SK-N-SH (cell line): ENCODE results near the gene RFPL3. TPM values are rescaled to one million over a fixed set of nuclear protein-coding genes. Genes with fewer than 3 reads are reported as not detected.
"Not testable (repeated sequence)": the region's sequence is repeated elsewhere in the genome, so short reads cannot be mapped to it uniquely, and the experiment has no call there.

Experiments
- CTCF ChIA-PET: fragments of 300-600, 350-600 bp; formaldehyde crosslinking; extraction: SDS; loops from one replicate; lab custom pipeline; 2021; lab: Yijun Ruan, JAX
- POLR2A ChIA-PET: fragments of 350-600 bp; sonication (Branson Sonifier 250); formaldehyde crosslinking; extraction: SDS; loops from one replicate; lab custom pipeline; 2020; ENCODE audit warnings: antibody characterized with exemption, inconsistent platforms; lab: Yijun Ruan, JAX
- DNase-seq: peaks from one replicate; pipeline ENCODE4 v3.0.0; 2012
- H2AFZ ChIP-seq: fragments of 200-600 bp; sonication (generic); 2 replicates; pipeline ENCODE4 v1.8.1; 2016; ENCODE audit warnings: antibody characterized with exemption, mild to moderate bottlenecking, low read depth
- H3F3A ChIP-seq: fragments of 200-600 bp; sonication (generic); replicated peaks from 2 replicates; pipeline ENCODE3; 2016; ENCODE audit warnings: antibody characterized with exemption, mild to moderate bottlenecking; ENCODE audit not compliant: insufficient read depth
- H3K27ac ChIP-seq, 2 experiments: fragments of 200-500 bp in 1 of 2; fragments of 200-600 bp in 1 of 2; sonication (Bioruptor generic) in 1 of 2; sonication (generic), shearing (Covaris generic) in 1 of 2; 2 replicates each; pipeline versions ENCODE4 v1.5.1 to v1.6.1; 2014 to 2016; ENCODE audit warnings: low read depth in 2 of 2, inconsistent platforms in 1 of 2, low read length in 1 of 2, mild to moderate bottlenecking in 1 of 2, mixed read lengths in 1 of 2
- H3K27me3 ChIP-seq: fragments of 200-600 bp; sonication (generic), shearing (Covaris generic); 2 replicates; pipeline ENCODE4 v1.6.1; 2016; ENCODE audit warnings: mixed run types; ENCODE audit not compliant: insufficient read depth
- H3K36me3 ChIP-seq, 2 experiments: fragments of 200-500 bp in 1 of 2; fragments of 200-600 bp in 1 of 2; sonication (Bioruptor generic) in 1 of 2; sonication (generic) in 1 of 2; replicated peaks in 1 of 2; 2 replicates each; pipeline versions ENCODE3 to v1.5.1; 2014 to 2016; ENCODE audit warnings: low read length in 1 of 2, mild to moderate bottlenecking in 1 of 2; ENCODE audit not compliant: insufficient read depth in 2 of 2, control insufficient read depth in 1 of 2
- H3K4me1 ChIP-seq, 2 experiments: fragments of 200-500 bp in 1 of 2; fragments of 200-600 bp in 1 of 2; sonication (Bioruptor generic) in 1 of 2; sonication (generic), shearing (Covaris generic) in 1 of 2; 2 replicates each; pipeline versions ENCODE4 v1.5.1 to v1.6.1; 2014 to 2016; ENCODE audit warnings: low read depth in 1 of 2, low read length in 1 of 2, mixed run types in 1 of 2; ENCODE audit not compliant: insufficient read depth in 2 of 2, control insufficient read depth in 1 of 2
- H3K4me2 ChIP-seq: fragments of 200-600 bp; sonication (generic), shearing (Covaris generic); 2 replicates; pipeline ENCODE4 v1.6.1; 2017; ENCODE audit warnings: mixed run types
- H3K4me3 ChIP-seq, 2 experiments: fragments of 200-500 bp in 1 of 2; fragments of 200-600 bp in 1 of 2; sonication (Bioruptor generic) in 1 of 2; sonication (generic), shearing (Covaris generic) in 1 of 2; 2 replicates each; pipeline versions ENCODE4 v1.5.1 to v1.8.1; 2014 to 2016; ENCODE audit warnings: low read depth in 2 of 2, inconsistent platforms in 1 of 2, low read length in 1 of 2, mild to moderate bottlenecking in 1 of 2, mixed read lengths in 1 of 2, moderate library complexity in 1 of 2
- H3K79me2 ChIP-seq: fragments of 200-600 bp; sonication (generic); 2 replicates; pipeline ENCODE4 v1.8.1; 2017; ENCODE audit warnings: mild to moderate bottlenecking; ENCODE audit not compliant: insufficient read depth
- H3K9ac ChIP-seq: fragments of 200-600 bp; sonication (generic); 2 replicates; pipeline ENCODE4 v1.6.1; 2017; ENCODE audit warnings: mixed run types
- H3K9me2 ChIP-seq: fragments of 200-600 bp; sonication (generic); 2 replicates; pipeline ENCODE4 v1.6.1; 2017; ENCODE audit warnings: mixed run types
- H3K9me3 ChIP-seq: fragments of 200-600 bp; sonication (generic); 2 replicates; pipeline ENCODE4 v1.6.1; 2017; ENCODE audit warnings: mixed run types, mild to moderate bottlenecking, moderate library complexity
- H4K20me1 ChIP-seq: fragments of 200-600 bp; sonication (generic); 2 replicates; pipeline ENCODE4 v1.6.1; 2017; ENCODE audit warnings: mild to moderate bottlenecking, mixed run types; ENCODE audit not compliant: insufficient read depth
- CTCF ChIP-seq: fragments of 200-600 bp; sonication (generic); IDR thresholded peaks from 2 replicates; pipeline ENCODE4 v1.6.1; 2017; ENCODE audit warnings: antibody characterized with exemption, mild to moderate bottlenecking, moderate library complexity
- FOXM1 ChIP-seq: IDR thresholded peaks from 2 replicates; pipeline ENCODE4 v1.4.0; 2012; ENCODE audit warnings: low read depth, mild to moderate bottlenecking
- GATA2 ChIP-seq: sonication (generic); formaldehyde crosslinking; IDR thresholded peaks from 2 replicates; pipeline ENCODE4 v1.5.0; 2020; ENCODE audit warnings: mild to moderate bottlenecking, missing genetic modification reagents
- MAX ChIP-seq: IDR thresholded peaks from 2 replicates; pipeline ENCODE4 v1.4.0; 2012; ENCODE audit warnings: low read depth
- MXI1 ChIP-seq: IDR thresholded peaks from 2 replicates; pipeline ENCODE4 v1.6.1; 2012; ENCODE audit warnings: mild to moderate bottlenecking, low read depth, low read length, improper control_type of control experiment
- NRF1 ChIP-seq: IDR thresholded peaks from 2 replicates; pipeline ENCODE4 v1.6.1; 2012; ENCODE audit warnings: low read depth, mild to moderate bottlenecking, low read length
- POLR2AphosphoS5 ChIP-seq: IDR thresholded peaks from 2 replicates; pipeline ENCODE4 v1.6.1; 2012; ENCODE audit warnings: low read depth, low read length
- RAD21 ChIP-seq: IDR thresholded peaks from 2 replicates; pipeline ENCODE4 v1.6.1; 2012; ENCODE audit warnings: mild to moderate bottlenecking, low read length
- RCOR1 ChIP-seq: fragments of 150-350 bp; IDR thresholded peaks from 2 replicates; pipeline ENCODE4 v1.6.1; 2017; ENCODE audit warnings: antibody characterized with exemption, low read length
- SMC3 ChIP-seq: IDR thresholded peaks from 2 replicates; pipeline ENCODE4 v1.6.1; 2012; ENCODE audit warnings: low read depth, low read length, improper control_type of control experiment
- TAF1 ChIP-seq: IDR thresholded peaks from 2 replicates; pipeline ENCODE4 v1.6.1; 2012; ENCODE audit warnings: low read depth, mild to moderate bottlenecking, low read length, moderate library complexity, borderline replicate concordance
- YY1 ChIP-seq: IDR thresholded peaks from 2 replicates; pipeline ENCODE4 v1.4.0; 2012; ENCODE audit warnings: low read depth, mild to moderate bottlenecking
- ZBTB33 ChIP-seq: IDR thresholded peaks from 2 replicates; pipeline ENCODE4 v1.4.0; 2012; ENCODE audit warnings: low read depth, borderline replicate concordance
- WGBS: methylation state at CpG from one replicate; pipeline ENCODE4 v1.1.6; 2017; ENCODE audit warnings: low lambda C conversion rate; 5-methylcytosine and 5-hydroxymethylcytosine counted together
- polyA plus RNA-seq, 3 experiments: library from polyadenylated mRNA; depleted of rRNA; stranded (reverse); fragments of >200 nt; gene quantifications; 2 replicates each; pipeline ENCODE4 v1.2.3, GENCODE V29; 2012

Gene RFPL3
- polyA plus RNA-seq, 1 of the 3 experiments (the other 2 are of a cell fraction), result not detected

- no peak overlapping the region for H3K4me2 ChIP-seq
- H2AFZ ChIP-seq, result no peak overlapping the region
- H3F3A ChIP-seq, result no peaks in the 10 kb centered on the region
- no peak overlapping the region for H3K4me3 ChIP-seq
- H3K4me1 ChIP-seq, result no peaks in the 10 kb centered on the region
- no peaks in the 10 kb centered on the region for H3K9me2 ChIP-seq
- DNase-seq, result no peak
- ChIA-PET CTCF (interaction anchor here (0.6 to 1.4 kb wide), 2 partner anchors 135 to 379 kb away, joined by 3 read pairs; no protein-coding TSS in a partner anchor), POLR2A (no interaction called here)
- no peaks in the 10 kb centered on the region for H3K79me2 ChIP-seq
- no peak overlapping the region for H3K9ac ChIP-seq
- WGBS, result 65% methylated on average over 3 of the region's 3 CpGs
- H3K27me3 ChIP-seq, result no peaks in the 10 kb centered on the region
- no peak overlapping the region for H3K27ac ChIP-seq
- no peak for TF ChIP-seq RCOR1
- TF ChIP-seq CTCF, result peak; percentile 15; the same call in 1 of the 2 replicates
- TF ChIP-seq RAD21, result peak; percentile 36; the same call in 1 of the 2 replicates
- no peaks in the 10 kb centered on the region for H4K20me1 ChIP-seq
- no peaks in the 10 kb centered on the region for H3K9me3 ChIP-seq
- no peaks in the 10 kb centered on the region for H3K36me3 ChIP-seq
Measured at GRCh38 chr22:32355760-32356159, 1.9 kb upstream of the RFPL3 start.

- 49% methylated on average over 4 of the region's 11 CpGs for WGBS
- H2AFZ ChIP-seq, result not testable (repeated sequence)
Measured at GRCh38 chr22:32360096-32360495, 2.4 kb downstream of the RFPL3 start.

GRCh38 chr22:32361257-32361656, 3.6 kb downstream of the RFPL3 start:
- WGBS, result 90% methylated on average over 2 of the region's 2 CpGs
- CTCF ChIA-PET, result no interaction called here
- TF ChIP-seq SMC3 (no peak), ZBTB33 (no peak), YY1 (no peak), GATA2 (CRISPR knock-in tag) (no peak), MXI1 (no peak), TAF1 (no peak), FOXM1 (no peak), POLR2AphosphoS5 (no peak), NRF1 (no peak), CTCF (no peak), MAX (no peak), RAD21 (no peak)

More at GRCh38 chr22:32360096-32360495, 2.4 kb downstream of the RFPL3 start:
- H3K4me1 ChIP-seq, H4K20me1 ChIP-seq, H3K36me3 ChIP-seq, DNase-seq, H3K27ac ChIP-seq, H3K27me3 ChIP-seq, CTCF ChIA-PET, POLR2A ChIA-PET, H3K4me3 ChIP-seq, H3K9me3 ChIP-seq, H3F3A ChIP-seq, H3K79me2 ChIP-seq, H3K9ac ChIP-seq, H3K4me2 ChIP-seq, H3K9me2 ChIP-seq: not testable (repeated sequence)

More at GRCh38 chr22:32361257-32361656, 3.6 kb downstream of the RFPL3 start:
- no peak overlapping the region for H2AFZ ChIP-seq
- no peaks in the 10 kb centered on the region for H3K4me1 ChIP-seq
- no peaks in the 10 kb centered on the region; the same call in 1 of the 2 replicates for H3K27me3 ChIP-seq
- H3F3A ChIP-seq, result no peaks in the 10 kb centered on the region
- H3K4me3 ChIP-seq, result no peak overlapping the region
- H3K4me2 ChIP-seq, result no peak overlapping the region
- no peak for DNase-seq
- no peaks in the 10 kb centered on the region for H3K36me3 ChIP-seq
- no peaks in the 10 kb centered on the region for H3K79me2 ChIP-seq
- H3K9me2 ChIP-seq, result no peaks in the 10 kb centered on the region
- no peak overlapping the region for H3K9ac ChIP-seq
- POLR2A ChIA-PET, result no interaction called here
- no peaks in the 10 kb centered on the region for H3K9me3 ChIP-seq
- H4K20me1 ChIP-seq, result no peaks in the 10 kb centered on the region
- no peak overlapping the region for H3K27ac ChIP-seq
